Endothelial cell of umbilical vein (primary cell): ENCODE results near the gene MMP23B.

Source experiments
- GATA2 ChIP-seq: IDR thresholded peaks from 2 replicates; pipeline ENCODE4 v1.7.0; 2011; ENCODE audit warnings: low read depth, mild to moderate bottlenecking, moderate library complexity, mixed read lengths, low read length; ENCODE audit not compliant: insufficient read length, insufficient read depth
- POLR2A ChIP-seq: IDR thresholded peaks from 2 replicates; pipeline ENCODE4 v1.6.1; 2012; ENCODE audit warnings: low read depth, mild to moderate bottlenecking, control low read depth, low read length
- TF ChIP-seq, protein P1 (sequence below): IDR thresholded peaks from 2 replicates; pipeline ENCODE4 v1.6.1; 2011; ENCODE audit not compliant: insufficient read depth, insufficient read length
- TF ChIP-seq, protein P2 (sequence below), 2 donors: IDR thresholded peaks; 1 replicate in 1 of 2; 2 replicates in 1 of 2; pipeline ENCODE4 v1.5.1; 2011; ENCODE audit warnings: low read length in 2 of 2, mild to moderate bottlenecking in 2 of 2, moderate library complexity in 2 of 2, control low read depth in 1 of 2, inconsistent platforms in 1 of 2, low read depth in 1 of 2; ENCODE audit not compliant: insufficient read depth in 1 of 2; ENCODE audit errors: extremely low read depth in 1 of 2

DNA sequence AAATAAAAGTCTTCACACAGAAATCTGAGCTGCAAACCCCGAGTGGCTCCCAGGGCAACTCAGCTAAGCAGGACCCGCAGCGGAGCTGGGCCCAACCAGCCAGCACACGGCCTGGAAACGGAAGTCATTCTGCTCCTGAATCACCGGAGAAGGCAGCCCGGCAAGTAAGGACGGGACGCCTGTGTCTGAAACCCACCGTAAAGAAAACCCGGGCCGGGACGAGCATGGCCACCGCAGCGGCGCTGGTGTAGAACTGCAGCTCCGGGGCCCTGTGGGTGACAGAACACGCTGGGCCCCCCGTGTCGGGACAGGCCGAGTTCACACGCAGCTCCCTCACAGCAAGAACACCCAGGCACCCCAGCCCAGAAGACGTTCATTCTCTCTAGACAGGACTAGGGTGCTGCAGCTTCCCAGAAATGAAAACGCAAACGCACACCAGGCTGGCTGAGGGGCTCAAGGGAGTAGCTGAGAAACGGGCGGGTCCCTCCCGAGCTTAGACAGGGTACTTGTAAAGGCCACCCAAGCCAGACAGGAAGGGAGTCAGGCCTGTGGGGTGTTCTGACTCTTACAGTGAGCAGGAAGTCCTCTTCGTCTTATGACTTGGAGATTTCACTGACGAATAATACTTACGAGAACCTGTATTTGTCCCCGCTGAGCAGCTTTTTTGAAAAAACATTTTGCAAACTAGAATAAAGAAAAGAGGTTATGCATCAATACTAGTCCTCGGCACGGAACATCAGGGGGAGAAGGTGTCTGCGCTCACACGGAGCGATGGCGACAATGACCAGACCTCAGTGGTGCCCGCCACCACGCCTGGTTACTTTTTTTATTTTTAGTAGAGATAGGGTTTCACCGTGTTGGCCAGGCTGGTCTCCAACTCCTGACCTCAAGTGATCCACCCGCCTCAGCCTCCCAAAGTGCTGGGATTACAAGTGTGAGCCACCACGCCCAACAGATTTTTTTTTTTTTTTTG lies 37.8 kb downstream of the MMP23B start:
- TF ChIP-seq, protein P1, sequence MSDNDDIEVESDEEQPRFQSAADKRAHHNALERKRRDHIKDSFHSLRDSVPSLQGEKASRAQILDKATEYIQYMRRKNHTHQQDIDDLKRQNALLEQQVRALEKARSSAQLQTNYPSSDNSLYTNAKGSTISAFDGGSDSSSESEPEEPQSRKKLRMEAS, result no peak
- TF ChIP-seq, protein P2, sequence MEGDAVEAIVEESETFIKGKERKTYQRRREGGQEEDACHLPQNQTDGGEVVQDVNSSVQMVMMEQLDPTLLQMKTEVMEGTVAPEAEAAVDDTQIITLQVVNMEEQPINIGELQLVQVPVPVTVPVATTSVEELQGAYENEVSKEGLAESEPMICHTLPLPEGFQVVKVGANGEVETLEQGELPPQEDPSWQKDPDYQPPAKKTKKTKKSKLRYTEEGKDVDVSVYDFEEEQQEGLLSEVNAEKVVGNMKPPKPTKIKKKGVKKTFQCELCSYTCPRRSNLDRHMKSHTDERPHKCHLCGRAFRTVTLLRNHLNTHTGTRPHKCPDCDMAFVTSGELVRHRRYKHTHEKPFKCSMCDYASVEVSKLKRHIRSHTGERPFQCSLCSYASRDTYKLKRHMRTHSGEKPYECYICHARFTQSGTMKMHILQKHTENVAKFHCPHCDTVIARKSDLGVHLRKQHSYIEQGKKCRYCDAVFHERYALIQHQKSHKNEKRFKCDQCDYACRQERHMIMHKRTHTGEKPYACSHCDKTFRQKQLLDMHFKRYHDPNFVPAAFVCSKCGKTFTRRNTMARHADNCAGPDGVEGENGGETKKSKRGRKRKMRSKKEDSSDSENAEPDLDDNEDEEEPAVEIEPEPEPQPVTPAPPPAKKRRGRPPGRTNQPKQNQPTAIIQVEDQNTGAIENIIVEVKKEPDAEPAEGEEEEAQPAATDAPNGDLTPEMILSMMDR (IDR thresholded peaks at IDR 0.05; ENCODE audit: extremely low read depth in 1 of 2, insufficient read depth in 1 of 2, low read depth in 1 of 2, low read length in 2 of 2), result no peak
- TF ChIP-seq GATA2, result no peak
- no peak for TF ChIP-seq POLR2A
